Measurements from ENCODE around the gene TMC2.

GRCh38 chr20:2559279-2559626, 22.9 kb downstream of the TMC2 start:
- TF ChIP-seq CTCF (IDR thresholded peaks at IDR 0.05) (no peak), MXI1 (IDR thresholded peaks at IDR 0.05; ENCODE audit: low read depth, low read length) (no peak), MAX (IDR thresholded peaks at IDR 0.05; ENCODE audit: low read depth) (no peak), TAF1 (IDR thresholded peaks at IDR 0.05; ENCODE audit: borderline replicate concordance, low read depth, low read length) (no peak), PBX3 (IDR thresholded peaks at IDR 0.05) (no peak), RAD21 (IDR thresholded peaks at IDR 0.05; ENCODE audit: low read length) (no peak), ZBTB33 (IDR thresholded peaks at IDR 0.05; ENCODE audit: borderline replicate concordance, low read depth) (no peak)
